Subcutaneous abdominal adipose tissue (tissue), 5 donors: Measurements from ENCODE around the gene HAPLN3.

Experiments used
- H3K27ac ChIP-seq: one replicate; pipeline ENCODE4 v1.7.0; 2013; ENCODE audit warnings: low read depth, mild to moderate bottlenecking, inconsistent platforms, low read length, moderate library complexity
- H3K27me3 ChIP-seq, 5 donors: one replicate each; pipeline ENCODE4 v1.7.0; 2013; ENCODE audit warnings: low read length in 5 of 5, inconsistent platforms in 1 of 5; ENCODE audit not compliant: control insufficient read depth in 5 of 5, insufficient read depth in 4 of 5
- H3K36me3 ChIP-seq, 5 donors: one replicate each; pipeline ENCODE4 v1.7.0; 2013; ENCODE audit warnings: low read length in 5 of 5; ENCODE audit not compliant: control insufficient read depth in 5 of 5, insufficient read depth in 5 of 5
- H3K4me1 ChIP-seq, 5 donors: one replicate each; pipeline ENCODE4 v1.7.0; 2013; ENCODE audit warnings: low read length in 5 of 5, mild to moderate bottlenecking in 3 of 5, moderate library complexity in 1 of 5; ENCODE audit not compliant: control insufficient read depth in 5 of 5, insufficient read depth in 5 of 5
- H3K4me3 ChIP-seq, 5 donors: one replicate each; pipeline ENCODE4 v1.7.0; 2013; ENCODE audit warnings: low read length in 5 of 5, low read depth in 1 of 5
- H3K9ac ChIP-seq, 5 donors: one replicate each; pipeline ENCODE4 v1.7.0; 2013; ENCODE audit warnings: low read length in 5 of 5, mild to moderate bottlenecking in 4 of 5, moderate library complexity in 3 of 5
- H3K9me3 ChIP-seq, 5 donors: one replicate each; pipeline ENCODE4 v1.7.0; 2013; ENCODE audit warnings: low read length in 5 of 5; ENCODE audit not compliant: control insufficient read depth in 5 of 5
- donor health status: healthy.
- donor health status: healthy.
- donor health status: healthy.
- donor health status: healthy.
- donor health status: healthy.

HAPLN3 gene

GRCh38 chr15:88848203-88848602 is 47.1 kb downstream of the HAPLN3 start:
- Histone ChIP-seq H3K4me3 (no peak overlapping the region), H3K4me1 (no peaks in the 10 kb centered on the region), H3K27ac (no peak overlapping the region), H3K36me3 (no peaks in the 10 kb centered on the region), H3K27me3 (peaks cover 6 to 15% (median 12%) of the 10 kb centered on the region in 5 donors), H3K9me3 (no peaks in the 10 kb centered on the region), H3K9ac (no peak overlapping the region)

GRCh38 chr15:88847144-88847543 is 48.2 kb downstream of the HAPLN3 start:
- no peaks in the 10 kb centered on the region for H3K4me1 ChIP-seq
- peaks cover 0 to 12% (median 11%) of the 10 kb centered on the region in 5 donors for H3K27me3 ChIP-seq
- no peak overlapping the region for H3K27ac ChIP-seq
- no peak overlapping the region for H3K9ac ChIP-seq
- no peaks in the 10 kb centered on the region for H3K9me3 ChIP-seq
- H3K36me3 ChIP-seq: no peaks in the 10 kb centered on the region
- H3K4me3 ChIP-seq: no peak overlapping the region

GRCh38 chr15:88845616-88846015 is 49.7 kb downstream of the HAPLN3 start:
- no peaks in the 10 kb centered on the region for H3K4me1 ChIP-seq
- H3K27me3 ChIP-seq: peaks cover 0 to 10% (median 3%) of the 10 kb centered on the region in 5 donors
- H3K27ac ChIP-seq: no peak overlapping the region
- H3K36me3 ChIP-seq: no peaks in the 10 kb centered on the region
- no peak overlapping the region for H3K4me3 ChIP-seq
- H3K9ac ChIP-seq: no peak overlapping the region
- H3K9me3 ChIP-seq: no peaks in the 10 kb centered on the region

GRCh38 chr15:88844749-88845386 is 50.5 kb downstream of the HAPLN3 start:
- Histone ChIP-seq H3K9me3 (no peaks in the 10 kb centered on the region), H3K4me1 (no peaks in the 10 kb centered on the region), H3K9ac (no peak overlapping the region), H3K27ac (no peak overlapping the region), H3K36me3 (no peaks in the 10 kb centered on the region), H3K27me3 (peaks cover 0 to 10% (median 3%) of the 10 kb centered on the region in 5 donors), H3K4me3 (no peak overlapping the region)

- no peaks in the 10 kb centered on the region for H3K9me3 ChIP-seq
- H3K36me3 ChIP-seq: no peaks in the 10 kb centered on the region
- no peaks in the 10 kb centered on the region for H3K4me1 ChIP-seq
These were observed 52.0 kb downstream of the HAPLN3 start for GRCh38 chr15:88843334-88843733.

GRCh38 chr15:88842156-88842555 is 53.2 kb downstream of the HAPLN3 start:
- Histone ChIP-seq H3K9ac (no peak overlapping the region), H3K4me1 (no peaks in the 10 kb centered on the region), H3K36me3 (no peaks in the 10 kb centered on the region), H3K4me3 (no peak overlapping the region), H3K27ac (no peak overlapping the region), H3K9me3 (no peaks in the 10 kb centered on the region), H3K27me3 (peaks cover 0 to 10% (median 3%) of the 10 kb centered on the region in 5 donors)

More at GRCh38 chr15:88843334-88843733, 52.0 kb downstream of the HAPLN3 start:
- H3K27ac ChIP-seq: no peak overlapping the region
- no peak overlapping the region for H3K4me3 ChIP-seq
- H3K9ac ChIP-seq: no peak overlapping the region
- peaks cover 0 to 10% (median 3%) of the 10 kb centered on the region in 5 donors for H3K27me3 ChIP-seq

DNA sequence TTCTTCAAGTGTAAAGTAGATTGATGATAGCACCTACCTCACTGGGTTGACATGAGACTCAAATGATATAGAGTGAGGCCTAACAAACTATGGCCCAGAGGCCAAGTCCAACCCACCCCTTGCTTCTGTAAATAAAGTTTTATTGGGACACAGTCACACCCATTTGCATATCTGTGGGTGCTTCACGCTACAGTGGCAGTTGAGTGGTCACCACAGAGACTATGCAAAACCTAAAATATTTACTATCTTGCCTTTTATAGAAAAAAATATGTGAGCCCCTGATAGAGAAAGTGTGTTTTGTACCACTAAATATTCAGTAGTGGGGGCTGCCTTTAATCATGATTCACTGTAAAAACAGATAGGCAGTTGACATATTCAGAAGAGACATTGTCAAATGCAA is 54.1 kb downstream of the HAPLN3 start:
- H3K4me1 ChIP-seq: no peaks in the 10 kb centered on the region
- peaks cover 0 to 10% (median 3%) of the 10 kb centered on the region in 5 donors for H3K27me3 ChIP-seq
- H3K4me3 ChIP-seq: no peak overlapping the region

DNA sequence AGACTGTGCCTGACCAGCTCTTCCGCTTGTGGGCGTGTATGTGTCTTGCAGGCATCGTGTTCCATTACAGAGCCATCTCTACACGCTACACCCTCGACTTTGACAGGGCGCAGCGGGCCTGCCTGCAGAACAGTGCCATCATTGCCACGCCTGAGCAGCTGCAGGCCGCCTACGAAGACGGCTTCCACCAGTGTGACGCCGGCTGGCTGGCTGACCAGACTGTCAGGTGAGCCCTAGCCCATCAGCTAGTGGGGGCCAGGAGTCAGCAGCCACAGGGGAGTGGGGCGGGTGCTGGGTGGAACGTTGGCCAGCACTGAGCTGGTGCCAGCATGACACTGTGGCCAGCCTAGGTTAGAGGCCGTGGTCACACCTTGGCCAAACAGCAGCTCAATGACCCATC is 55.4 kb downstream of the HAPLN3 start:
- Histone ChIP-seq H3K36me3 (no peaks in the 10 kb centered on the region), H3K9me3 (no peaks in the 10 kb centered on the region), H3K27ac (no peak overlapping the region), H3K27me3 (peaks cover 0 to 10% (median 3%) of the 10 kb centered on the region in 5 donors), H3K9ac (no peak overlapping the region), H3K4me1 (no peaks in the 10 kb centered on the region), H3K4me3 (no peak overlapping the region)

More for the DNA sequence above, 54.1 kb downstream of the HAPLN3 start:
- Histone ChIP-seq H3K36me3 (no peaks in the 10 kb centered on the region), H3K27ac (no peak overlapping the region), H3K9ac (no peak overlapping the region), H3K9me3 (no peaks in the 10 kb centered on the region)

DNA sequence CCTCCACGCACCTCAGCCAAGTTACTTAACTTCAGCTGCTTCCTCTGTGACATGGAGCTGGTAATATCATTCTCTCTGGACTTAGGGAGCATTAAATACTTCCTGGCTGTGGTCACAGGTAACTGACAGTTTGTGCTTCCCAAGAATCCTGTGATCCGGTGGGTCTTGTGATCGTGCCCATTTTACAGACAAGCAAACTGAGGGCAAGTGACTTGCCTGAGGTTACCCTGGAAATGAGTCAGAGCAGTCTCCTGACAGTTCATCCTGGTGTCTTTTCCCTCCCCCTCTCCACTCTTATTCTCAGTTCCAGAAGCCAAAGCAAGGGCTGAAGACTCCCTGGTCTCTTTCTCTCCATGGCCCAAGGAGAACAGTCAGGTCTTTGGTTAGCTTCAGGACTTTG is 56.2 kb downstream of the HAPLN3 start:
- Histone ChIP-seq H3K27me3 (peaks cover 0 to 10% (median 3%) of the 10 kb centered on the region in 5 donors), H3K4me3 (no peak overlapping the region), H3K36me3 (no peaks in the 10 kb centered on the region), H3K27ac (no peak overlapping the region), H3K4me1 (no peaks in the 10 kb centered on the region), H3K9me3 (no peaks in the 10 kb centered on the region), H3K9ac (no peak overlapping the region)

DNA sequence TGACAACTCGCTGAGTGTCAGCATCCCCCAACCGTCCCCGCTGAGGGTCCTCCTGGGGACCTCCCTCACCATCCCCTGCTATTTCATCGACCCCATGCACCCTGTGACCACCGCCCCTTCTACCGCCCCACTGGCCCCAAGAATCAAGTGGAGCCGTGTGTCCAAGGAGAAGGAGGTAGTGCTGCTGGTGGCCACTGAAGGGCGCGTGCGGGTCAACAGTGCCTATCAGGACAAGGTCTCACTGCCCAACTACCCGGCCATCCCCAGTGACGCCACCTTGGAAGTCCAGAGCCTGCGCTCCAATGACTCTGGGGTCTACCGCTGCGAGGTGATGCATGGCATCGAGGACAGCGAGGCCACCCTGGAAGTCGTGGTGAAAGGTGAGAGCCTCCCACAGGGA is 56.7 kb downstream of the HAPLN3 start:
- no peak overlapping the region for H3K4me3 ChIP-seq
- H3K27me3 ChIP-seq: peaks cover 0 to 8% (median 3%) of the 10 kb centered on the region in 5 donors
- H3K36me3 ChIP-seq: no peaks in the 10 kb centered on the region
- no peak overlapping the region for H3K27ac ChIP-seq
- no peak overlapping the region for H3K9ac ChIP-seq
- H3K9me3 ChIP-seq: no peaks in the 10 kb centered on the region
- H3K4me1 ChIP-seq: no peaks in the 10 kb centered on the region
